Pulmonary artery endothelial cell (primary cell): ENCODE data around the gene CTNNA3. TPM values are rescaled to one million over a fixed set of nuclear protein-coding genes. Genes with fewer than 3 reads are reported as not detected.
"Not testable (repeated sequence)": the region's sequence is repeated elsewhere in the genome, so short reads cannot be mapped to it uniquely, and the experiment has no call there.

Experiments used
- DNase-seq: peaks from one replicate; pipeline ENCODE4 v3.0.0-alpha.2; 2011; ENCODE audit warnings: low read depth, low spot score
- total RNA-seq: library from RNA; depleted of rRNA; stranded (reverse); fragments of >200 nt; gene quantifications from 2 replicates; pipeline ENCODE4 v1.2.3, GENCODE V29; 2014

Gene CTNNA3
- total RNA-seq, 1 donor from 2014 or later, result not detected

GRCh38 chr10:67257018-67257417, 439.0 kb downstream of the CTNNA3 start:
- DNase-seq, result no peak

DNA sequence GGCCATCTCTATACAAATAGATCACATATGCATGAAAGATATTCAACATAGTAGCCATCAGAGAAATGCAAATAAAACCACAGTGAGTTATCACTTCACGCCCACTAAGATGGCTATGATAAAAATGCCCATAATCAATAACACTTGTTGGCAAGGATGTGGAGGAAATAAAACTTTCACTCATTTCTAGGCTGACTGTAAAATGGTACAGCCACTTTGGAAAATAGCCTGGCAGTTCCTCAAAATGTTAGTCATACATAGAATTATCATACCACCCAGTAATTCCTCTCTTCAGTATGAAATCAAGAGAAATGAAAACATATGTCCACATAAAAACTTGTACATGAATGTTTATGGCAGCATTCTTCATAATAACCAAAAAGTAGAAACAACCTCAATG, 445.3 kb downstream of the CTNNA3 start:
- no peak for DNase-seq

GRCh38 chr10:67246066-67246555, 449.9 kb downstream of the CTNNA3 start:
- no peak for DNase-seq

DNA sequence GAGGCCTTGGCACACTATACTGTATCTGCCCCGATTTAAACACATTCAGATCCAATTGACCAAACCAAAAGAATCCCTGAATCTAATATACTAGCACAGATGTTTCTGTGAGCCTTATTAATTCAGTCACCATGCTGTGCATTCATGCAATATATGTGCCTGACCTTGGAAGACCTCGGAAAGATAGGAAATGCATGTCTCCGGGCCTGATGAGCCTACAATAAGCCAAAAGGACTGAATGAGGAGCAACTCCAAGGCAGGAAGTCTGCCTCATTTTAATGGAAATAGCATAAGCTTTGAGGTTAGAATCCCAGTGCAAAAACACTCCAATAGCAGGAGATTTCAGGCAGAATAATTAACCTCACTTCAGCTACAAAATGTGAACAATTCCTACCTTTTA, 453.5 kb downstream of the CTNNA3 start:
- no peak for DNase-seq

DNA sequence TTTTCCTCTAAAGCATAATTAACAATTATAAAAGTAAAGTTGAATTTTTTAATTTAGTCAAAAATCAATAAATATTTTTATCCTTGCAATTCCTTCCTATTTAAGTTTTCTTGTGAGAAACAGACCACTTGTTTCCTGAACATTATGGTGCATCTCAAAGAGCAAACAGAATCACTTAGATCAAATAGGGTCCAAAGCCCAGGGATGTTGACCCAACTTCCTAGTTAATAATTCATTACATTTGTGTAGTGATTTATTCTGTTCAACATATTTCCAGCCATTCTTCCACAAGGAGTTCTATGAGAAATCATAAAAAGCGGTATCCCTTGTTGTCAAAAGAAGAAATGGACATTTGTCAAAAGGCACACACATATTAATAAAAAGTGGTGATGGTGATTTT, 454.5 kb downstream of the CTNNA3 start:
- DNase-seq, result no peak

DNA sequence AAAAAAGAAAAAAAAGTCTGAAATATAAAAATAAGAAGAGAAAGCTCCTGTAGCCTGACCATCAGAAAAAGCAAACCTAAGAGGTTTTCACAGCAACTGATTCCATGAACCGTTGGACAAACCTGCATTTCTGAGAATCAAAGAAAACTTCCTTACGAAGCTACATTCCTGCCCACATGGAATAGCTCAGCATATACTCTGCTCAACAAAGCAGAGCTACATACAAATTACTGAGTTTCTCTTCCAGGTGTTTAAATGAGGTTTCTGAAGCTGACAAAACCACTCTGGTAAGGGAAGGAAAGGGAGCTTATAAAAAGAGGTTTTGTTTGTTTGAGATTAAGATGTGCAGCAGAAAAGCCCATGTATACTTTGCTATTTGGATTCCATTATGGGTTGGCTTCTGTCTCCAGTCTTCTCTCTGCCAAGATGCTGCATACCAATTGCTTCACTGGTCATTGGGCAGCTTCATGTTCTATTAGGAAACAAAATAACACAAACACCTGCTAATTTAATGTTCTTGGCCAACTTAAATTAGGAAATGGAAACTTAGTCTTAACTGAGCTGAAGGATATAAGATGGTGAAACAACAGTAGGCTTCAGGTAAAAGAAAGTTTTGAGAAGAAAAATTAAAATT, 456.0 kb downstream of the CTNNA3 start:
- DNase-seq, result no peak

GRCh38 chr10:67230680-67231500, 465.1 kb downstream of the CTNNA3 start:
- DNase-seq, result not testable (repeated sequence)

DNA sequence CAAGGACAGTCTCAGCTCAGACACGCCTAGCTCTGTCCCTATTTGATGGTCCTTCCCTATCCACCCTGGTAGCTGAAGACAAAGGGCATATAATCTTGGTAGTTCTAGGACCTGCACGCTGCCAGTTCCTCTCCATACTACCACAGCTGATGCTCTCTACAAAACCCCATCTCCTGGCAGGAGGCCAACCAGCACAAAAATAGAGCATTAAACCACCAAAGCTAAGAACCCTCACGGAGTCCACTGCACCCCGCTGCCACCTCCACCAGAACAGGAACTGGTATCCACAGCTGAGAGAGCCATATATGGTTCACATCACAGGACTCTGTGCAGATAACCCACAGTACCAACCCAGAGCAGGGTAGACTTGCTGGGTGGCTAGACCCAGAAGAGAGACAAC, 470.8 kb downstream of the CTNNA3 start:
- no peak for DNase-seq

DNA sequence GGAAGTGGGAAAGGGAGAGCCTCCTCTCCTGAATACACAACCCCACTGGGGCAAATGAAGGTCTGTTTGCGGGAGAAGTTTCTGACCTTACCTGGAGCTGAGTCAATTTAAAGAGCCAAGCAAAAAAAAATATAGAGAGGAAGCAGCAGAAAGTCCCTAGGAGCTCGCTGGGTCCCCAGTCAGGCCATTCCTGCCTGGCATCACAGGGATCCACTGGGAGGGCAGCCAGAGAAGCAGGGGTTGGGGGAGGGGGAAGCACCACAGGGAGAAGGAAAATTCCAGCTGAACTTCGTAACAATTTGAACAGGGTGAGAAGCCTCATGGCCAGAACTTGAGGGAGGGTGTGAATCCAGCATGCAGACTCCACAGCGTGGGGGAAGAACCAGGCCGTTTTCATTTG, 471.4 kb downstream of the CTNNA3 start:
- DNase-seq, result no peak

DNA sequence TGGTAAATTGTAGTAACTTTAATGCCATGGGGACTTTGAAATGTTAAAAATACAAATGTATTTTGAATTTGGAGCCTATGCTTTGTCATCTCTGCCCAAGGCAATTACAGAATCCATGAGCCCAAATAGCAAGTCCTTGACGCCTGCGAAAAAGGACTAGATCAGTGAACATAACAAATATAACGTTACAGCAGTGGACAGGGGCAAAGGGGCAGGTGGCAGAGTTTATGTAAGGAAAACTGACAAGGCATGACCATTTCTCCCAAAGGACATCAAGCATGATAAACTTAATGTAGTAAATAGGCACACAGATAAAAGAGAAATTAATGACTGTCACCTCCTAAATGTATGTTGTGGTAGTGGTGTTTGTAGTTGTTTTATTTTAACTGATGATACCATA, 473.1 kb downstream of the CTNNA3 start:
- DNase-seq, result no peak

DNA sequence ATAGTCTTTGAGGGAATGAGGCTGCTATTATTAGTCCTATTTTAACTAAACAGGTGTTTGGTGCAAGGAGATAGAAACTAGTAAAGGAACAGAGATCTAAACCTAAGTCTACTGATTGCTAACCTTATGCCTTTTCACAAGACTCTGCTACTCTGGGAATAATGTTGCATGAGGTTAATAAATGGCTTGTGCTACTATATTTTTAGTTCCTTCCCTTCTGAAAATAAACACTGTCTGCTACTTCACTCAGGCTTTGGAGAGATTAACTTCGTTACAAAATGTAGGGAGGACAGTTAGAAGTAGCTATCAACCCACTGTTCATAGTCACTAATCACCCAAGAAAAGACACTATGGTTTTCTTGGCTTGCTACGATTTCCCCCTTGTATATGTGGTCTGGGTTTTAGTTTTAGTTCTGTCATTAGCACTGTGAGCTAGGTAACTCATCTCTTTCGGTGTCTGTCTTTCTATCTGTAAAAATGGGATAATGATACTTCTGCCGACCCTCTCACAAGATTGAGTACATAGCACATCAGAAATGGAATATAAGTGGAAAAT, 474.0 kb downstream of the CTNNA3 start:
- DNase-seq, result no peak

GRCh38 chr10:67211680-67212079, 484.3 kb downstream of the CTNNA3 start:
- DNase-seq, result no peak

DNA sequence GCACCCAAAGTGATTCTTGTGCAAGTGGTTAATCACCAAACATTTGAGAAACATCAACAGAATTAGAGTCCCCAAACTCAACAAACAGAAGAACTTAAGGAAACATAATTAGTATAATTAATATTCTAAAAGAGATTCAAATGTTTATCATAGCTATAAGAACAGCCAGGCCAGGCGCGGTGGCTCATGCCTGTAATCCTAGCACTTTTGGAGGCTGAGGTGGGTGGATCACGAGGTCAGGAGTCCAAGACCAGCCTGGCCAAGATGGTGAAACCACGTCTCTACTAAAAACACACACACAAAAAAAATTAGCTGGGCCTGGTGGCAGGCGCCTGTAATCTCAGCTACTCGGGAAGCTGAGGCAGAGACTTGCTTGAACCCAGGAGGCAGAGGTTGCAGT, 488.1 kb downstream of the CTNNA3 start:
- not testable (repeated sequence) for DNase-seq

DNA sequence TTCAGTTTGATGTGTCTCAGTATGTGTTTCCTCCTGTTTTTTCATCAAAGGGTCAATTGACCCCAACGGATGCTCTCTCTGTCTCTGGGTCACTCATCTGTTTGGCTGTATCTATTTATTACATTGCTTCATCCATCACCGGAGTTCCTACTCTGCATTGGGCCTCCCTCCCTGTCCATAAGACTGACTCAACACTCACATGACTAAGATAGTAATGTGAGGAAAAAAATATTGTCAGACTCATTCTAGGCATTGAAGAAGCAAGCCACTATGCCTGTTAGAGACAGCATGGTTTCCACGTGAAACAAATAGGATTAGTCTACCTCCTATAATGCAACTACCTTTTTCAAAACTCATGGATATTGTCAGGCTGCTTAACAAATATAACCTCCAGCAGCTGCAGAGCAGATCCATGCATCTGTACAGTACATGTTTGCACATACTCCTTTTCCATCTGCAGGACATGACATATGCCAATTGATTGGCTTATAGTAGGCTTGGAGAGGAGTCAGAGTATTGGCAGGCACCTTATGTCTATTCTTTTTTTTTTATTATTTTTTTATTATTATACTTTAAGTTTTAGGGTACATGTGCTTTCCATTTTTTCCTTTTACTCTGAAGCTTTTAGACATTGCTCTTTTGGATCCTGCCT, 495.0 kb downstream of the CTNNA3 start:
- DNase-seq, result no peak

DNA sequence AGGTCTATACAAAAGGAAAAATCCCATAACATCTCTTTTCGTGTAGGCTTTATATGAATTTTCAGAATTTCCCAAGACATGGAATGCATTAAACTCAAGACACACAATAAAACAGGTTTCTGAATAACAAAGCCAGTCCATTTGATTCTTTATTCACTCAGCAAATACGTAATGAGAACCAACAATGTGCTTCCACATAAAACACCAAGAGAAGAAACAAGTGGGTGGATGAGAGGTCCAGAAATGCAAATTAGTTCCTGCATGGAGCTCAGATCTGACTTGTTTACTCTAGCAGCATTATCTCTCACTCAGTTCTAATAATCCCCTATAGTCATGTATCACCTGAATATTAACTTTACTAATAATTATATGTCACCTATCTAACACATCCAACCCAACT, 520.6 kb downstream of the CTNNA3 start:
- no peak for DNase-seq

GRCh38 chr10:67173787-67174186, 522.2 kb downstream of the CTNNA3 start:
- no peak for DNase-seq

- DNase-seq, result no peak
Measured at GRCh38 chr10:67171970-67172369, 524.0 kb downstream of the CTNNA3 start.

GRCh38 chr10:67156239-67156638, 539.8 kb downstream of the CTNNA3 start:
- DNase-seq, result no peak

DNA sequence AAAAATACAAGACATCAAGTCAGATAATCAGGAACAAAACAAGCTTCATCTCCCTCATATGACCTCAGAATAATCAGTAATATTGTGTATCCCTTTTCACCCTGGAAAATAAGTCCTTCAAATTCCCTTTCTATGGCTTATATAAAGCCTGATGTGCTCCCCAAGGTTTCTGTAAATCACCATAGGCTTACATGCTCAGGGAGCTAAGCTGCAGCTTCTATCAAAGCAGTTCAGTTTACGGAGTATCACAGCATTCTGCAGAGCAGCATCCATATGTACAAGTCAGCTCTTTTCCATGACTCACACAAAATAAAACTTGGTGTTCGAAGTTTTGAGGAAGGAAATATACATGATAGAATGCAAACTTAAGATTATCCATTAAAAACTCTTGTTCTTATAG, 544.5 kb downstream of the CTNNA3 start:
- no peak for DNase-seq

DNA sequence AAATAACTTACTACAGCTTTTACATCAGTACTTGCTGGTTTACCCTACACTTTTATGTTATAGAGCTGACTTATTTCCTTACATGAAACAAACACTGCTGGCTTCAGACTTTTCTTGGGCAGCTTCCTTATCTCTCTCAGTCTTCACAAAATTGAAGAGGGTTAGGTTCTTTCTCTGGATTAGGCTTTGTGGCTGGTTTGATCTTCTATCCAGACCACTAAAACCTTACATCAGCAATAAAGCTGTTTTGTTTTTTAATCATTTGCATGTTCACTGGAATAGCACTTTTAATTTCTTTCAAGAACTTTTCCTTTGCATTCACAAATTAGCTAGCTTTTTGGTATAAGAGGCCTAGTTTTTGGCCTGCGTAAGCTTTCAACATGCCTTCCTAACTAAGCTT, 551.5 kb downstream of the CTNNA3 start:
- DNase-seq, result no peak

GRCh38 chr10:67141300-67141699, 554.7 kb downstream of the CTNNA3 start:
- DNase-seq, result no peak

- DNase-seq, result no peak
Measured at GRCh38 chr10:67140641-67141040, 555.4 kb downstream of the CTNNA3 start.
